H9 (cell line): ENCODE results near the gene ZNF57. TPM values are rescaled to one million over a fixed set of nuclear protein-coding genes. Genes with fewer than 3 reads are reported as not detected.
A peak's percentile ranks its signal among the peaks of the same experiment; 100 is the strongest.
"Not testable (repeated sequence)": the region's sequence is repeated elsewhere in the genome, so short reads cannot be mapped to it uniquely, and the experiment has no call there.

Source experiments
- DNase-seq: peaks from one replicate; pipeline ENCODE4 v3.0.0-alpha.2; 2017
- H2AFZ ChIP-seq: one replicate; pipeline ENCODE4 v1.6.1; 2013; ENCODE audit warnings: mild to moderate bottlenecking, low read length, control low read depth, moderate library complexity
- H2AK5ac ChIP-seq: 2 replicates; pipeline ENCODE4 v1.6.1; 2013; ENCODE audit warnings: low read length, control low read depth, mixed read lengths; ENCODE audit not compliant: insufficient read length
- H2BK120ac ChIP-seq: one replicate; pipeline ENCODE4 v1.6.1; 2013; ENCODE audit warnings: low read depth, mild to moderate bottlenecking, low read length, control low read depth, inconsistent platforms; ENCODE audit not compliant: poor library complexity, severe bottlenecking
- H2BK12ac ChIP-seq: 2 replicates; pipeline ENCODE4 v1.6.1; 2013; ENCODE audit warnings: low read length, control low read depth, mixed read lengths, low read depth; ENCODE audit not compliant: insufficient read length
- H2BK15ac ChIP-seq: 2 replicates; pipeline ENCODE4 v1.6.1; 2013; ENCODE audit warnings: low read depth, low read length, control low read depth
- H2BK20ac ChIP-seq: one replicate; pipeline ENCODE4 v1.6.1; 2013; ENCODE audit warnings: low read depth, mild to moderate bottlenecking, low read length, control low read depth, inconsistent platforms; ENCODE audit not compliant: poor library complexity, severe bottlenecking
- H2BK5ac ChIP-seq: 2 replicates; pipeline ENCODE4 v1.6.1; 2013; ENCODE audit warnings: low read length, control low read depth, mixed read lengths; ENCODE audit not compliant: insufficient read length
- H3K14ac ChIP-seq: 2 replicates; pipeline ENCODE4 v1.6.1; 2013; ENCODE audit warnings: low read length, control low read depth; ENCODE audit not compliant: insufficient read depth
- H3K18ac ChIP-seq: 2 replicates; pipeline ENCODE4 v1.6.1; 2013; ENCODE audit warnings: low read depth, mild to moderate bottlenecking, mixed read lengths, low read length, control low read depth; ENCODE audit not compliant: insufficient read length
- H3K23ac ChIP-seq: 2 replicates; pipeline ENCODE4 v1.6.1; 2013; ENCODE audit warnings: low read length, control low read depth, mixed read lengths, low read depth; ENCODE audit not compliant: insufficient read length
- H3K23me2 ChIP-seq: 2 replicates; pipeline ENCODE4 v1.6.1; 2013; ENCODE audit warnings: low read depth, mild to moderate bottlenecking, mixed read lengths, low read length, control low read depth; ENCODE audit not compliant: insufficient read length, poor library complexity, severe bottlenecking
- H3K27ac ChIP-seq: 2 replicates; pipeline ENCODE4 v1.5.1; 2013; ENCODE audit warnings: low read length, control low read depth, mixed read lengths, low read depth; ENCODE audit not compliant: insufficient read length
- H3K27me3 ChIP-seq: 2 replicates; pipeline ENCODE4 v1.6.1; 2013; ENCODE audit warnings: low read length, control low read depth, inconsistent platforms; ENCODE audit not compliant: insufficient read depth
- H3K4ac ChIP-seq: 2 replicates; pipeline ENCODE4 v1.6.1; 2013; ENCODE audit warnings: low read depth, mild to moderate bottlenecking, control low read depth, inconsistent platforms, low read length, moderate library complexity
- H3K4me1 ChIP-seq: 2 replicates; pipeline ENCODE4 v1.6.1; 2013; ENCODE audit warnings: low read length, control low read depth, inconsistent platforms; ENCODE audit not compliant: insufficient read depth
- H3K4me2 ChIP-seq: 2 replicates; pipeline ENCODE4 v1.6.1; 2013; ENCODE audit warnings: low read length, control low read depth, mixed read lengths; ENCODE audit not compliant: insufficient read length, insufficient read depth
- H3K56ac ChIP-seq: 2 replicates; pipeline ENCODE4 v1.6.1; 2013; ENCODE audit warnings: low read depth, mild to moderate bottlenecking, mixed read lengths, low read length, control low read depth; ENCODE audit not compliant: insufficient read length
- H3K79me1 ChIP-seq: 2 replicates; pipeline ENCODE4 v1.6.1; 2013; ENCODE audit warnings: low read depth, mild to moderate bottlenecking, moderate library complexity, low read length, control low read depth, inconsistent platforms; ENCODE audit not compliant: insufficient read depth, poor library complexity, severe bottlenecking
- H3K79me2 ChIP-seq: 2 replicates; pipeline ENCODE4 v1.6.1; 2013; ENCODE audit warnings: low read length, control low read depth, inconsistent platforms; ENCODE audit not compliant: insufficient read depth
- H3K9ac ChIP-seq: 2 replicates; pipeline ENCODE4 v1.6.1; 2013; ENCODE audit warnings: low read length, control low read depth, mixed read lengths; ENCODE audit not compliant: insufficient read length; ENCODE audit errors: extremely low read depth
- H3K9me3 ChIP-seq: one replicate; pipeline ENCODE4 v1.6.1; 2013; ENCODE audit warnings: low read depth, low read length, inconsistent platforms; ENCODE audit not compliant: control insufficient read depth
- H3T11ph ChIP-seq: one replicate; pipeline ENCODE4 v1.6.1; 2013; ENCODE audit warnings: mild to moderate bottlenecking, low read length, control low read depth, inconsistent platforms
- H4K20me1 ChIP-seq: one replicate; pipeline ENCODE4 v1.6.1; 2013; ENCODE audit not compliant: control insufficient read depth, insufficient read length, insufficient read depth
- H4K5ac ChIP-seq: 2 replicates; pipeline ENCODE4 v1.6.1; 2013; ENCODE audit warnings: low read depth, mild to moderate bottlenecking, mixed read lengths, low read length, control low read depth; ENCODE audit not compliant: insufficient read length
- H4K8ac ChIP-seq: replicated peaks from 2 replicates; pipeline ENCODE4 v1.6.1; 2013; ENCODE audit warnings: low read length, control low read depth, mixed read lengths, low read depth; ENCODE audit not compliant: insufficient read length
- H4K91ac ChIP-seq: 2 replicates; pipeline ENCODE4 v1.6.1; 2013; ENCODE audit warnings: low read depth, mild to moderate bottlenecking, moderate library complexity, mixed read lengths, low read length, control low read depth; ENCODE audit not compliant: insufficient read length
- H3K27ac Mint-ChIP-seq, 3 experiments: 2 replicates in 2 of 3; 3 replicates in 1 of 3; pipeline ENCODE4 v1.8.0; 2020 to 2021; ENCODE audit warnings: mixed read lengths in 3 of 3, mild to moderate bottlenecking in 1 of 3, moderate library complexity in 1 of 3
- H3K27me3 Mint-ChIP-seq: 2 replicates; pipeline ENCODE4 v1.8.0; 2021; ENCODE audit warnings: low read depth, mild to moderate bottlenecking, moderate library complexity, mixed read lengths
- H3K36me3 Mint-ChIP-seq, 3 experiments: 2 replicates in 2 of 3; 3 replicates in 1 of 3; pipeline ENCODE4 v1.8.0; 2020 to 2021; ENCODE audit warnings: low read depth in 3 of 3, mixed read lengths in 3 of 3; ENCODE audit not compliant: insufficient read depth in 1 of 3
- H3K4me1 Mint-ChIP-seq, 2 experiments: 2 replicates each; pipeline ENCODE4 v1.8.0; 2020; ENCODE audit warnings: mixed read lengths in 2 of 2
- H3K4me3 Mint-ChIP-seq, 2 experiments: 2 replicates in 1 of 2; 3 replicates in 1 of 2; pipeline ENCODE4 v1.8.0; 2020 to 2021; ENCODE audit warnings: mild to moderate bottlenecking in 2 of 2, mixed read lengths in 2 of 2, moderate library complexity in 1 of 2
- H3K9me3 Mint-ChIP-seq, 2 experiments: 2 replicates in 1 of 2; 3 replicates in 1 of 2; pipeline ENCODE4 v1.8.0; 2020; ENCODE audit warnings: mild to moderate bottlenecking in 2 of 2, mixed read lengths in 2 of 2, moderate library complexity in 1 of 2
- CTCF ChIP-seq: fragments of 200-600 bp; sonication (generic); conservative IDR thresholded peaks from 3 replicates; pipeline ENCODE4 v1.8.0; 2021; ENCODE audit warnings: antibody characterized with exemption, mild to moderate bottlenecking
- WGBS: extraction: QIAGEN DNeasy Blood & Tissue Kit; methylation state at CpG from one replicate; pipeline ENCODE4 v1.1.7; 2013; ENCODE audit warnings: missing lambda C conversion rate, low lambda C conversion rate, mixed read lengths; ENCODE audit not compliant: insufficient read length; ENCODE audit errors: extremely low coverage; 5-methylcytosine and 5-hydroxymethylcytosine counted together
- total RNA-seq: library from RNA; stranded (reverse); gene quantifications from 2 replicates; pipeline ENCODE4 v1.2.1, GENCODE V29; 2021

The ZNF57 gene
- total RNA-seq, 1 experiment from 2014 or later, result 7.8 TPM

GRCh38 chr19:2872175-2872574 lies 28.6 kb upstream of the ZNF57 start:
- H3K4me1 ChIP-seq, H3K4me2 ChIP-seq, H2AK5ac ChIP-seq, H2AFZ ChIP-seq, H3K79me2 ChIP-seq, H2BK20ac ChIP-seq, H3K27me3 Mint-ChIP-seq, H3K27me3 ChIP-seq, H3K18ac ChIP-seq, H3K14ac ChIP-seq, H3K4me3 Mint-ChIP-seq, H3K56ac ChIP-seq, H4K91ac ChIP-seq, H2BK120ac ChIP-seq, H3T11ph ChIP-seq, H4K5ac ChIP-seq, H2BK12ac ChIP-seq, H3K9ac ChIP-seq, H2BK5ac ChIP-seq, H4K8ac ChIP-seq, H3K79me1 ChIP-seq, H3K23me2 ChIP-seq, H2BK15ac ChIP-seq, H4K20me1 ChIP-seq, H3K23ac ChIP-seq, H3K27ac Mint-ChIP-seq, H3K27ac ChIP-seq, H3K4me1 Mint-ChIP-seq, H3K4ac ChIP-seq, DNase-seq: not testable (repeated sequence)
- TF ChIP-seq CTCF, result peak; percentile 29; the same call in 1 of the 3 replicates
- peaks cover 19% of the 10 kb centered on the region for H3K9me3 ChIP-seq
- Mint-ChIP-seq H3K36me3 (peaks cover 7 to 21% (median 19%) of the 10 kb centered on the region in 3 experiments), H3K9me3 (peaks cover 70 to 71% of the 10 kb centered on the region in 2 experiments)
- no CpG with 5 or more reads among the region's 11 CpGs for WGBS
